ENCODE measurements around the gene MAPKBP1.

Gene MAPKBP1

DNA sequence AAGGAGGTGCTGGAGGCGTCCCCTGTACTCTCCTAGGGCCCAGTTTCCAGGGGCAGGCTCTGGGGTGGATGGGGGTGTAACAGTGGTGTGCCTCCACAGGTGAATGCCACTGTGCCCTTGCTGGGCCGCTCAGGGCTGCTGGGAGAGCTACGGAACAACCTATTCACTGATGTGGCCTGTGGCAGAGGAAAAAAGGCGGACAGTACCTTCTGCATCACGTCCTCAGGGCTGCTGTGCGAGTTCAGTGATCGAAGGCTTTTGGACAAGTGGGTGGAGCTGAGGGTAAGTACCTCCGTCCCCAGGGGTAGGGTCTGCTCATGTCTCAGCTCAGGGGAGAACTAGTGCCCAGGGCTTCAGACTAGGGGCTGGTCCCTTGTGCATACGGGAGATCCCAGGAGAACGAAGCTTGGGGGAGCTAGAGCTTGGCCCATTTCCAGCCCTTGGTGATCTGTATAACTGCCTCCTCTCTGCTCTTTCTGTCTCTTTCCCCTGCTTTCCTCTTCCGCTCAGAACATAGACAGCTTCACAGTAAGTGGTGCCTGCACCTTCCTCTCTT is 38.6 kb downstream of the MAPKBP1 start:
- no peaks in the 10 kb centered on the region for H4K20me1 ChIP-seq
- peaks cover 49% of the 10 kb centered on the region for H3K4me1 ChIP-seq
- no peaks in the 10 kb centered on the region for H3K27me3 ChIP-seq
- peaks cover 57% of the 10 kb centered on the region for H3K36me3 ChIP-seq
- H3K9ac ChIP-seq = peak overlapping the region; percentile 56
- no peak for TF ChIP-seq Cebpa-rat (IDR thresholded peaks at IDR 0.05)
- no peaks in the 10 kb centered on the region for H3K9me3 ChIP-seq
- peak overlapping the region; percentile 73 for H3K4me2 ChIP-seq
- peak overlapping the region; percentile 24 for H3K27ac ChIP-seq
- H3K4me3 ChIP-seq = no peak overlapping the region

DNA sequence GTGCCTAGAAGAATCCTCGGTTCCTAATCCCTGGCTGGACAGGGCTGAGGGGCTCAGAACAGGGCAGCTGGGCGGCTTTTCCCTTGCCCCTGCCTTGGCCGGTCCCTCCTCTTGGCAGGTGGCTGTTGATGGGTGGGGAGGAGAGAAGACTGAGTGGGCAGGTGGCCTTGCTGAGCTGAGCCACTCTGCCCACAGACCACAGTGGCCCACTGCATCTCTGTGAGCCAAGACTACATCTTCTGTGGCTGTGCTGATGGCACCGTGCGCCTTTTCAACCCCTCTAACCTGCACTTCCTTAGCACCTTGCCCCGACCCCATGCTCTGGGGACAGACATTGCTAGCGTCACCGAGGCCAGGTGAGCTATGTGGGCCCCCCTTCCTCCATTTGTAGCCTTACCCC is 39.1 kb downstream of the MAPKBP1 start:
- Histone ChIP-seq H3K4me3 (no peak overlapping the region), H3K4me1 (peaks cover 49% of the 10 kb centered on the region), H3K9me3 (no peaks in the 10 kb centered on the region), H3K9ac (peak overlapping the region; percentile 56; the same call in 1 of the 2 replicates), H3K27ac (peak overlapping the region; percentile 24), H3K36me3 (peaks cover 60% of the 10 kb centered on the region), H4K20me1 (no peaks in the 10 kb centered on the region), H3K4me2 (peak overlapping the region; percentile 73), H3K27me3 (no peaks in the 10 kb centered on the region)
- no peak for TF ChIP-seq Cebpa-rat (IDR thresholded peaks at IDR 0.05)

GRCh38 chr15:41814534-41814933 is 40.2 kb downstream of the MAPKBP1 start:
- H3K36me3 ChIP-seq = peaks cover 69% of the 10 kb centered on the region
- H3K9ac ChIP-seq = no peak overlapping the region
- no peak for TF ChIP-seq Cebpa-rat (IDR thresholded peaks at IDR 0.05)
- no peak overlapping the region for H3K4me3 ChIP-seq
- peaks cover 40% of the 10 kb centered on the region for H3K4me1 ChIP-seq
- H3K4me2 ChIP-seq = no peak overlapping the region
- H3K27me3 ChIP-seq = no peaks in the 10 kb centered on the region
- no peaks in the 10 kb centered on the region for H4K20me1 ChIP-seq
- no peaks in the 10 kb centered on the region for H3K9me3 ChIP-seq
- no peak overlapping the region for H3K27ac ChIP-seq

GRCh38 chr15:41816788-41817187 is 42.5 kb downstream of the MAPKBP1 start:
- no peak overlapping the region for H3K4me2 ChIP-seq
- H3K27me3 ChIP-seq = no peaks in the 10 kb centered on the region
- H3K9ac ChIP-seq = no peak overlapping the region
- H3K4me3 ChIP-seq = no peak overlapping the region
- H4K20me1 ChIP-seq = no peaks in the 10 kb centered on the region
- TF ChIP-seq Cebpa-rat (IDR thresholded peaks at IDR 0.05) = no peak
- peaks cover 21% of the 10 kb centered on the region for H3K4me1 ChIP-seq
- no peaks in the 10 kb centered on the region for H3K9me3 ChIP-seq
- H3K36me3 ChIP-seq = peaks cover 92% of the 10 kb centered on the region
- H3K27ac ChIP-seq = no peak overlapping the region

DNA sequence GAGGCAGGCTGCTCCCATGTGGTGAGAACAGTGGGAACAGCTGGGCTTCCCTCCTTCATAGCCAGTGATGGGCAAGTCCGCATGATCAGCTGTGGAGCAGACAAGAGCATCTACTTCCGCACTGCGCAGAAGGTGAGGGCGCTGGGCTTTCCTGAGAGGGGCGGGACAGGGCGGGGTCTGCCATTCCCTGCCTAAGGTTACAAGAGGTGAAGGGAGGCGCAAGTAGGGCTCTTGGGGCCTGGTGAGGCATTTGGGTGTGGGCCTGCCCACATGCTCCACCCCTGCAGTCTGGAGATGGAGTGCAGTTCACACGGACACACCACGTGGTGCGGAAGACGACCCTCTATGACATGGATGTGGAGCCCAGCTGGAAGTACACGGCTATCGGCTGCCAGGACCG is 43.0 kb downstream of the MAPKBP1 start:
- no peak for TF ChIP-seq Cebpa-rat (IDR thresholded peaks at IDR 0.05)
- Histone ChIP-seq H3K9me3 (no peaks in the 10 kb centered on the region), H3K27ac (no peak overlapping the region), H3K4me1 (peaks cover 15% of the 10 kb centered on the region), H3K36me3 (peaks cover 90% of the 10 kb centered on the region), H3K27me3 (no peaks in the 10 kb centered on the region), H3K4me2 (no peak overlapping the region), H3K9ac (no peak overlapping the region), H4K20me1 (no peaks in the 10 kb centered on the region), H3K4me3 (no peak overlapping the region)

DNA sequence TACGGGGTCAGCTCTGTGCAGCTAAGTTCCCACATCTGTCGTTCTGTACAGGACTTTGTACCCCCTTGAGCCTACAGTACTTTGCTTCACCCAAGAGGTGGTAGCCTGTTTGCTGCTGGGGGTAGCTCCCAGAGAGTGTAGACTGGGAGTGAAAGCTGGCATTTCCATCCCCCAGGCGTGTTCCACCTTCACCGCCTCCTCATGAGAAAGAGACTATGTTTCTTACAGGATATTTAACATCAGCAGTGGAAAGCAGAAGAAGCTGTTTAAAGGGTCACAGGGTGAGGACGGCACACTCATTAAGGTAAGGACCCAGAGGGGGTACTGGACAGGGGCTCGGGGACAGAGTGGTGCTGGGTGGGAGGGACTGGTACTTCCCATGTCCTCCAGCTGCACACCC is 43.5 kb downstream of the MAPKBP1 start:
- H3K27me3 ChIP-seq = no peaks in the 10 kb centered on the region
- H3K4me3 ChIP-seq = no peak overlapping the region
- H3K9me3 ChIP-seq = no peaks in the 10 kb centered on the region
- H3K27ac ChIP-seq = no peak overlapping the region
- peaks cover 92% of the 10 kb centered on the region for H3K36me3 ChIP-seq
- no peak for TF ChIP-seq Cebpa-rat (IDR thresholded peaks at IDR 0.05)
- H3K4me2 ChIP-seq = no peak overlapping the region
- H4K20me1 ChIP-seq = no peaks in the 10 kb centered on the region
- H3K9ac ChIP-seq = no peak overlapping the region
- peaks cover 11% of the 10 kb centered on the region for H3K4me1 ChIP-seq

- Histone ChIP-seq H3K4me1 (no peaks in the 10 kb centered on the region), H3K9ac (no peak overlapping the region), H3K4me3 (no peak overlapping the region), H3K4me2 (no peak overlapping the region), H4K20me1 (no peaks in the 10 kb centered on the region), H3K27ac (no peak overlapping the region), H3K27me3 (no peaks in the 10 kb centered on the region), H3K36me3 (peaks cover 98% of the 10 kb centered on the region), H3K9me3 (no peaks in the 10 kb centered on the region)
- no peak for TF ChIP-seq Cebpa-rat (IDR thresholded peaks at IDR 0.05)
Observed at GRCh38 chr15:41819455-41820050, 45.3 kb downstream of the MAPKBP1 start.

- Histone ChIP-seq H3K4me1 (no peaks in the 10 kb centered on the region), H4K20me1 (no peaks in the 10 kb centered on the region; the same call in 1 of the 2 replicates), H3K4me3 (no peak overlapping the region), H3K4me2 (no peak overlapping the region), H3K36me3 (peaks cover 98% of the 10 kb centered on the region), H3K27ac (no peak overlapping the region), H3K27me3 (no peaks in the 10 kb centered on the region), H3K9me3 (no peaks in the 10 kb centered on the region), H3K9ac (no peak overlapping the region)
- no peak for TF ChIP-seq Cebpa-rat (IDR thresholded peaks at IDR 0.05)
Observed at GRCh38 chr15:41820791-41821423, 46.6 kb downstream of the MAPKBP1 start.

- peaks cover 97% of the 10 kb centered on the region for H3K36me3 ChIP-seq
- H3K27ac ChIP-seq = no peak overlapping the region
- no peak overlapping the region for H3K4me2 ChIP-seq
Observed at GRCh38 chr15:41821831-41822230, 47.5 kb downstream of the MAPKBP1 start.

DNA sequence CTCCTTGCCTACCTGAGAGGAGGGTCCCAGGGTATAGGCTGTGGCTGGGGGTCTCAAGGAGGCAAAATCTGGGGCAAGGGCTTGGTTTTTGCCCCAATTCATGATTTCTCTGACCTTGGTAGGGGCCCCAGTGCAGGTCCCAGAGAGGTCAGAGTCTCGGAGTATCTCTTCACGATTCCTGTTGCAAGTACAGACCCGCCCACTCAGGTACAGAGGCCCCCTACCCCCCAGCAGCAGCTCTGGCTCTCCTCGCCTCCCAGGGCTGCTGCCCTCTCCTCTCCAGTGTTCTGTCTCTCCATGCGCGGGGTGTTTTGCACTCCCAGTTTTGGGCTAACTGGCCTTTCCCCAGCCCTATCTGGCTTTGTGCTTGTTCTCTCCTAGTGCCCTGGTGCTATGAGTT is 48.2 kb downstream of the MAPKBP1 start:
- no peak for TF ChIP-seq Cebpa-rat (IDR thresholded peaks at IDR 0.05)
- H3K36me3 ChIP-seq = peaks cover 91% of the 10 kb centered on the region
- no peak overlapping the region for H3K9ac ChIP-seq
- H3K27me3 ChIP-seq = peaks cover 4% of the 10 kb centered on the region; the same call in 1 of the 2 replicates
- no peak overlapping the region for H3K27ac ChIP-seq
- no peak overlapping the region for H3K4me2 ChIP-seq
- no peaks in the 10 kb centered on the region; the same call in 1 of the 2 replicates for H4K20me1 ChIP-seq
- no peak overlapping the region for H3K4me3 ChIP-seq
- peaks cover 5% of the 10 kb centered on the region for H3K4me1 ChIP-seq
- no peaks in the 10 kb centered on the region for H3K9me3 ChIP-seq

More at GRCh38 chr15:41821831-41822230, 47.5 kb downstream of the MAPKBP1 start:
- H3K27me3 ChIP-seq = no peaks in the 10 kb centered on the region
- no peak for TF ChIP-seq Cebpa-rat (IDR thresholded peaks at IDR 0.05)
- H4K20me1 ChIP-seq = no peaks in the 10 kb centered on the region; the same call in 1 of the 2 replicates
- no peak overlapping the region for H3K4me3 ChIP-seq
- H3K9ac ChIP-seq = no peak overlapping the region
- no peaks in the 10 kb centered on the region for H3K4me1 ChIP-seq
- H3K9me3 ChIP-seq = no peaks in the 10 kb centered on the region

Measured in BLaER1 (cell line).